Measurements from ENCODE around the gene CILP.

- TF ChIP-seq CTCF (IDR thresholded peaks at IDR 0.05) (no peak), POLR2A (IDR thresholded peaks at IDR 0.05; ENCODE audit: low read depth) (no peak), EP300 (IDR thresholded peaks at IDR 0.05) (no peak)
Measured at GRCh38 chr15:65217526-65218482, 6.5 kb upstream of the CILP start.

Measured in esophagus muscularis mucosa (tissue), 4 donors.